Fibroblast of mammary gland (primary cell): ENCODE measurements around the gene TRIM24.

Source experiments
- DNase-seq: peaks from one replicate; pipeline ENCODE4 v3.0.0-alpha.2; 2010; ENCODE audit warnings: low read depth
- H3K4me3 ChIP-seq: 2 replicates; pipeline ENCODE4 v1.5.1; 2011; ENCODE audit warnings: low read depth, mild to moderate bottlenecking, low read length, moderate library complexity; ENCODE audit not compliant: control insufficient read depth
- TF ChIP-seq, protein P1 (sequence below): conservative IDR thresholded peaks from 2 replicates; pipeline ENCODE4 v1.5.1; 2011; ENCODE audit warnings: low read depth, low read length, inconsistent platforms; ENCODE audit not compliant: control insufficient read depth, insufficient read depth

The TRIM24 gene

DNA sequence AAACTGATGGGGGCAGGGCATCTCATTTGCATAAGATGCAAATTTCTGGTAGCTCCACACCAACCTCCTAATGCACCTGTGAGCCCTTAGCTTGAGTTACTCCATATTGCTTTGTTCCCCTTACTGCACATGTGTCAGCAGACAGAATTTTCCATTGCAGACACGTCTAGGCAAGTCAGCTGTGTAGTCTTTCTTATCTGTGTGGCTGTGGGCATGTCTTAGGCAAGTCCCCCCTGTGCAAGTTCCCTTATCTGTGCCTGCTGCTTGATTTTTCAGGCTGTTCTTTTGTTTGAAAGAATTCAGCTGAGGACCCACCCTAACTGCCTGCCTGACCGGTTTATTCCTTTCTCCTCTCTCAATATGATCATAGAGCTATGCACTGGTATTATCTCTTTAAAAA, 28.5 kb upstream of the TRIM24 start:
- DNase-seq, result no peak
- TF ChIP-seq, protein P1, sequence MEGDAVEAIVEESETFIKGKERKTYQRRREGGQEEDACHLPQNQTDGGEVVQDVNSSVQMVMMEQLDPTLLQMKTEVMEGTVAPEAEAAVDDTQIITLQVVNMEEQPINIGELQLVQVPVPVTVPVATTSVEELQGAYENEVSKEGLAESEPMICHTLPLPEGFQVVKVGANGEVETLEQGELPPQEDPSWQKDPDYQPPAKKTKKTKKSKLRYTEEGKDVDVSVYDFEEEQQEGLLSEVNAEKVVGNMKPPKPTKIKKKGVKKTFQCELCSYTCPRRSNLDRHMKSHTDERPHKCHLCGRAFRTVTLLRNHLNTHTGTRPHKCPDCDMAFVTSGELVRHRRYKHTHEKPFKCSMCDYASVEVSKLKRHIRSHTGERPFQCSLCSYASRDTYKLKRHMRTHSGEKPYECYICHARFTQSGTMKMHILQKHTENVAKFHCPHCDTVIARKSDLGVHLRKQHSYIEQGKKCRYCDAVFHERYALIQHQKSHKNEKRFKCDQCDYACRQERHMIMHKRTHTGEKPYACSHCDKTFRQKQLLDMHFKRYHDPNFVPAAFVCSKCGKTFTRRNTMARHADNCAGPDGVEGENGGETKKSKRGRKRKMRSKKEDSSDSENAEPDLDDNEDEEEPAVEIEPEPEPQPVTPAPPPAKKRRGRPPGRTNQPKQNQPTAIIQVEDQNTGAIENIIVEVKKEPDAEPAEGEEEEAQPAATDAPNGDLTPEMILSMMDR, result no peak
- no peak overlapping the region for H3K4me3 ChIP-seq

DNA sequence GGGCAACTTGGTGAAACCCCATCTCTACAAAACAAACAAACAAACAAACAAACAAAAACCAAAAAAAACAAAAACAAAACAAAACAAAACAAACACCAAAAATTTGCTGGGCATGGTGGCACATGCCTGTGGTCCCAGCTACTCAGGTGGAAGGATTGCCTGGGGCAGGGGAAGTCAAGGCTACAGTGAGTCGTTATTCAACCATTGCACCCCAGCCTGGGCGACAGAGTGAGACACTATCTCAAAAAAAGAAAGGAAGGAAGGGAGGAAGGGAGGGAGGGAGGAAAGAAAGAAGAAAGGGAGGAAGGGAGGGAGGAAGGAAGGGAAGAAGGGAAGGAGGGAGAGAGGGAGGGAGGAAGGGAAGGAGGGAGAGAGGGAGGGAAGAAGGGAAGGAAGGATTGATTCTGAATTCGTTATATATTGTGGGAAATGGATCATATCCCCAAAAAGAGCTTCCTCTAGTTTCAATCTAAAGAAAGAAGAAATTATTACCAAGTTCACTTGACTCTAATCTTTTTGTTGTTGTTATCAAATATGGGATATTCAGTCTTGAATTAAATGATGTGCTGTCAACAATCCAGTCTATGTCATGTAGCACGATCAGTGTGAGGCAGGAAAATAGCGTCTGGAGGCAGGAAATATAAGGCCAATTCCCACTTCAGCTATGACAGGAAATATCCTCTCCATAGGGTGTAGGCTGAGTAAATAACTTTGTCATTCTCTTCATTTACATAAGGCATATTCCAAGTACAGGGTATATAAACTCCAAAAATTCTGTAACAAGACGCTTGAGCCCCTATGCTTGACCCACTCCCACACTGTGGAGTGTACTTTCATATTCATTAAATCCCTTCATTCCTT, 26.2 kb upstream of the TRIM24 start:
- no peak overlapping the region for H3K4me3 ChIP-seq
- TF ChIP-seq, protein P1, result no peak
- no peak for DNase-seq

DNA sequence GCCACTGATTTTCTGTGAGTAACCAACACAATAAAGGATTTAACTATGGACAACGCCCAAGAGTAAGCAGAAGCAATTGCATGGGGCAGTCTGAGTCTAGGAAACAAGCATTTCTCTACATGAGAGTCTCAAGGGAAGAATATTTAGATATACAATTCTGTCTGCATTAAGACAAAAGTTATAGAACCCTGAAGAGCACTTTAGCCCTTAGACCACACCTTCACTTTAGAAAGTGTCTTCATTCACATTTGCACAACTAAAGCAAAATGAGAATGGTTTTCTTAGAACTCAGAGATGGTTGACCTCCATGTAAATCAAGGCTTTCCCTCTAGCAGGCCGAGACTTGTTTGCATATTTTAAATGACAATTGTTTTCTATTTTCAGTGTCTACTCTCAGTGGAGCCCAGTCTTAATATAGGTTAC, 25.5 kb upstream of the TRIM24 start:
- no peak overlapping the region for H3K4me3 ChIP-seq
- TF ChIP-seq, protein P1, result no peak
- DNase-seq, result no peak

DNA sequence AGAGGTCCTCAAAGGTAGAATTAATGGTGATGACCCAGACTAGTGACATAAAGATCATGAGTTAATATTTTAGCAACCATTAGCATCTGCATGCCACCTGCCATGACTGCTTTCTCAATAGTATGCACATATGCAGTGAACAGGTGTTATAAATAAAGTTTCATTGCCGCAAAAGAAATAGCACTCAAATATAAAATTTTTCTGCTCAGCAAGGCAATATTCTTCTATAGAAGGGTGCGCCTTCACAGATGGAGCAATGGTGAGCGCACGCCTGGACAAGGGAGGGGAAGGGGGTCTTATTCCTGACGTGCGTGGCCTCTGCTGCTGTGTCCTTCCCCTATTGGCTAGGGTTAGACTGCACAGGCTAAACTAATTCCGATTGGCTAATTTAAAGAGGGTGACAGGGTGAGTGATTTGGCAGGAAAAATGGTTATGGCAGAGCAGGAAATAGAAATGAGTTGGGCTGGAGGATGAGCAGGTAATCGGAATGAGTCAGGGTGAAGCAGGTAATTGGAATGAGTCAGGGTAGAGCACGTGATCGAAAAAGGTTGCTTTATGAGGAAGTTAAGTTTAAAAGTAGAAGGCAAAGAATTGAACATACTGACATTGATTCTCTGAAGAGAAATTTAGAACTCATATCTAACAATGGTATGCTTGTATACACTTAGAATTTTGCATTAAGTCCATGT, 24.7 kb upstream of the TRIM24 start:
- no peak for DNase-seq
- H3K4me3 ChIP-seq, result no peak overlapping the region
- TF ChIP-seq, protein P1, result no peak

DNA sequence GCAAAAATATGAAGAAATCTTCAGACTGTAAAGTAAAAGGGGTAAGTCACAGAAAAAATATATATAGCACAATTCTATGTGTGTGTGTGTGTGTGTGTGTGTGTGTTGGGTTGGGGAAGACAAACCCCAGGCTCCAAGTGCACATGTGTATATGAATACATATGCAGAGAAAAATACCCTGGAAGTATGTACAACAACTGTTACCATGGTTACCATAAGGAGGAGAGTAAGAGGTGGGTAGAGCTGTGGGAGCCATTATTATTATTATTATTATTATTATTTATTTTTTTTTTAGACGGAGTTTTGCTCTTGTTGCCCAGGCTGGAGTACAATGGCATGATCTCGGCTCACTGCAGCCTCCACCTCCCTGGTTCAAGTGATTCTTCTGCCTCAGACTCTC, 23.7 kb upstream of the TRIM24 start:
- no peak for DNase-seq
- TF ChIP-seq, protein P1, result no peak

DNA sequence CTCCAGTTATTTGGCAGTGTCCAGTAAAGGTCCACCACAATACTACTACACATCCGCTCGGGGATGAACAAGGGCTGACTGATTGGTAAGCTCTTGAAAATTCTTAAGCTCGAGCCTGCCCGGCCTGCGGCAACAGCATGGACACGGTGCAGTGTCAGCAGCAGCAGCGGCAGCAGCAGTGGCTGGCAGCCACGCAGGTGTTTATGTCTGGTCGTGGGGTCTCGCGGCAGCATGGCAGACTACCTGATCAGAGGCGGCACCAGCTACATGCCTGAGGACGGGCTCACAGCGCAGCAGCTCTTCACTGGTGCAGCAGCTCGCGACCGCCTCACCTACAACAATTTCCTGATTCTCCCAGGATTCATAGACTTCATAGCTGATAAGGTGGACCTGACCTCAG, 19.6 kb upstream of the TRIM24 start:
- H3K4me3 ChIP-seq, result no peak overlapping the region
- TF ChIP-seq, protein P1, result no peak
- no peak for DNase-seq

More for the DNA sequence above, 23.7 kb upstream of the TRIM24 start:
- H3K4me3 ChIP-seq, result no peak overlapping the region
